Breast epithelium (tissue), 3 donors: ENCODE data around the gene PLA2G12B.

Experiments used
- POLR2A ChIP-seq: fragments of 450-650 bp; IDR thresholded peaks from one replicate; pipeline ENCODE4 v1.6.1; 2016; ENCODE audit warnings: antibody characterized with exemption, mild to moderate bottlenecking, moderate library complexity
- TF ChIP-seq, protein P1 (sequence below), 3 donors: fragments of 450-650 bp; IDR thresholded peaks; one replicate each; pipeline ENCODE4 v1.5.1; 2016 to 2017; ENCODE audit warnings: antibody characterized with exemption in 3 of 3, mild to moderate bottlenecking in 3 of 3, moderate library complexity in 3 of 3

DNA sequence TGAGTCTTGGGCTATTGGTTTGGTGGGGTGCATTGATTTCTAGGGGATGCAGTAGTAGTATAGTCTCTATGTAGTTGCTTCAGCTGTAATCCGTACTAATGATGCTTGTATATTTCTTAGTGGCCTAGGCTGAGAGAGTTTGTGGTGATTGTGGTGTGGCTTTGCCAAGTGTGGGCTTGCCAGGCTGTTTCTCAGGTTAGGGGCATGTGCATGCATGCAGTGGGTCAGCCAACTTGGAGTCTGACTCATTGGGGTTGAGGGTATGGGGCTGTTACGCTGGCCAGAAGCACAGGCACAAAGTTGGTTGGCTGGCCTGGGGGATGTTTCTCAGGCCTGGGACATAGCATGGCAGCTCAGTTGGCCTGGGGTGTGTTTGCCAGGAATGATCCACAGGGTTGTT, 25.7 kb upstream of the PLA2G12B start:
- no peak for TF ChIP-seq POLR2A
- TF ChIP-seq, protein P1, sequence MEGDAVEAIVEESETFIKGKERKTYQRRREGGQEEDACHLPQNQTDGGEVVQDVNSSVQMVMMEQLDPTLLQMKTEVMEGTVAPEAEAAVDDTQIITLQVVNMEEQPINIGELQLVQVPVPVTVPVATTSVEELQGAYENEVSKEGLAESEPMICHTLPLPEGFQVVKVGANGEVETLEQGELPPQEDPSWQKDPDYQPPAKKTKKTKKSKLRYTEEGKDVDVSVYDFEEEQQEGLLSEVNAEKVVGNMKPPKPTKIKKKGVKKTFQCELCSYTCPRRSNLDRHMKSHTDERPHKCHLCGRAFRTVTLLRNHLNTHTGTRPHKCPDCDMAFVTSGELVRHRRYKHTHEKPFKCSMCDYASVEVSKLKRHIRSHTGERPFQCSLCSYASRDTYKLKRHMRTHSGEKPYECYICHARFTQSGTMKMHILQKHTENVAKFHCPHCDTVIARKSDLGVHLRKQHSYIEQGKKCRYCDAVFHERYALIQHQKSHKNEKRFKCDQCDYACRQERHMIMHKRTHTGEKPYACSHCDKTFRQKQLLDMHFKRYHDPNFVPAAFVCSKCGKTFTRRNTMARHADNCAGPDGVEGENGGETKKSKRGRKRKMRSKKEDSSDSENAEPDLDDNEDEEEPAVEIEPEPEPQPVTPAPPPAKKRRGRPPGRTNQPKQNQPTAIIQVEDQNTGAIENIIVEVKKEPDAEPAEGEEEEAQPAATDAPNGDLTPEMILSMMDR (IDR thresholded peaks at IDR 0.05) = no peak
